HG03354 (cell line): ENCODE data around the gene SDK1.

Source experiments
- ATAC-seq: cut with Tn5 transposase; IDR thresholded peaks from one replicate; pipeline ENCODE4 v1.9.1; 2021; ENCODE audit warnings: mild to moderate bottlenecking; ENCODE audit not compliant: unreplicated experiment, poor library complexity, severe bottlenecking

Gene SDK1

GRCh38 chr7:4167385-4167910 is 866.4 kb downstream of the SDK1 start:
- ATAC-seq = no peak

- ATAC-seq = no peak
Observed at GRCh38 chr7:4168041-4168440, 867.0 kb downstream of the SDK1 start.

GRCh38 chr7:4168541-4168940 is 867.5 kb downstream of the SDK1 start:
- no peak for ATAC-seq

- ATAC-seq = no peak
Observed at GRCh38 chr7:4169455-4169854, 868.4 kb downstream of the SDK1 start.

- ATAC-seq = no peak
Observed at GRCh38 chr7:4170997-4171786, 870.1 kb downstream of the SDK1 start.

GRCh38 chr7:4172883-4173282 is 871.8 kb downstream of the SDK1 start:
- no peak for ATAC-seq

GRCh38 chr7:4173615-4174014 is 872.6 kb downstream of the SDK1 start:
- ATAC-seq = no peak

GRCh38 chr7:4174016-4174415 is 873.0 kb downstream of the SDK1 start:
- ATAC-seq = no peak

- no peak for ATAC-seq
Observed at GRCh38 chr7:4174451-4174850, 873.4 kb downstream of the SDK1 start.

GRCh38 chr7:4174884-4175283 is 873.8 kb downstream of the SDK1 start:
- no peak for ATAC-seq

GRCh38 chr7:4175346-4175973 is 874.4 kb downstream of the SDK1 start:
- ATAC-seq = no peak

- ATAC-seq = no peak
Observed at GRCh38 chr7:4177001-4177400, 875.9 kb downstream of the SDK1 start.

GRCh38 chr7:4178416-4178815 is 877.4 kb downstream of the SDK1 start:
- ATAC-seq = no peak

GRCh38 chr7:4178916-4179687 is 878.0 kb downstream of the SDK1 start:
- no peak for ATAC-seq

GRCh38 chr7:4179688-4180380 is 878.8 kb downstream of the SDK1 start:
- ATAC-seq = no peak

GRCh38 chr7:4181446-4181845 is 880.4 kb downstream of the SDK1 start:
- no peak for ATAC-seq

- ATAC-seq = no peak
Observed at GRCh38 chr7:4182605-4183300, 881.7 kb downstream of the SDK1 start.

GRCh38 chr7:4184653-4185052 is 883.6 kb downstream of the SDK1 start:
- no peak for ATAC-seq

- no peak for ATAC-seq
Observed at GRCh38 chr7:4185136-4185535, 884.1 kb downstream of the SDK1 start.
